Endothelial cell of umbilical vein (primary cell): Measurements from ENCODE around the gene COPS9. TPM values are rescaled to one million over a fixed set of nuclear protein-coding genes. Genes with fewer than 3 reads are reported as not detected.

Source experiments
- BruUV-seq: library from RNA; stranded (reverse); fragments of 400-500 nt; replicated peaks from 2 replicates; lab custom pipeline; 2021; lab: Mats Ljungman, UMichigan
- CTCF ChIA-PET: fragments of 300-600, 350-600 bp; sonication (Branson Sonifier 250); formaldehyde crosslinking; loops from one replicate; lab custom pipeline; 2021; ENCODE audit warnings: antibody characterized with exemption, inconsistent platforms; lab: Charles Lee
- POLR2A ChIA-PET: fragments of 300-600, 350-600 bp; sonication (Branson Sonifier 250); formaldehyde crosslinking; loops from one replicate; lab custom pipeline; 2021; ENCODE audit warnings: antibody characterized with exemption, inconsistent platforms; lab: Charles Lee
- DNase-seq: peaks from one replicate; pipeline ENCODE4 v3.0.0-alpha.2; 2011; ENCODE audit warnings: low read depth, low spot score
- FAIRE-seq: peaks from 2 replicates; lab custom pipeline; 2011; peaks lifted over from hg19 to GRCh38; lab: Jason Lieb, UNC
- H2AFZ ChIP-seq: 2 replicates; pipeline ENCODE4 v1.6.0; 2012; ENCODE audit warnings: low read depth, low read length, control low read depth, inconsistent platforms
- H3K27ac ChIP-seq: 2 replicates; pipeline ENCODE4 v1.5.1; 2011; ENCODE audit warnings: low read depth, mild to moderate bottlenecking, control low read depth, low read length, moderate library complexity; ENCODE audit not compliant: insufficient read depth
- H3K27me3 ChIP-seq, 2 experiments: 2 replicates each; pipeline versions ENCODE4 v1.6.0 to v1.6.1; 2011; ENCODE audit warnings: low read length in 2 of 2, mixed read lengths in 1 of 2; ENCODE audit not compliant: control insufficient read depth in 2 of 2, insufficient read depth in 2 of 2
- H3K36me3 ChIP-seq, 2 experiments: 2 replicates in 1 of 2; 3 replicates in 1 of 2; pipeline ENCODE4 v1.5.1; 2011; ENCODE audit warnings: low read length in 2 of 2, mild to moderate bottlenecking in 1 of 2, moderate library complexity in 1 of 2; ENCODE audit not compliant: control insufficient read depth in 2 of 2, insufficient read depth in 2 of 2; ENCODE audit errors: extremely low read depth in 1 of 2
- H3K4me1 ChIP-seq: 3 replicates; pipeline ENCODE4 v1.5.1; 2011; ENCODE audit warnings: mild to moderate bottlenecking, low read length; ENCODE audit not compliant: control insufficient read depth, insufficient read depth; ENCODE audit errors: extremely low read depth
- H3K4me2 ChIP-seq: 2 replicates; pipeline ENCODE4 v1.6.1; 2011; ENCODE audit warnings: low read length, control low read depth, mixed read lengths; ENCODE audit not compliant: insufficient read depth
- H3K4me3 ChIP-seq, 3 experiments: fragments of 200-600 bp in 1 of 3; sonication (generic), shearing (Covaris generic) in 1 of 3; replicated peaks in 1 of 3; 2 replicates each; pipeline ENCODE4 v1.5.1; 2011 to 2016; ENCODE audit warnings: control low read depth in 3 of 3, low read length in 3 of 3, mild to moderate bottlenecking in 2 of 3, inconsistent platforms in 1 of 3, low read depth in 1 of 3, moderate library complexity in 1 of 3; ENCODE audit not compliant: insufficient read depth in 1 of 3
- H3K79me2 ChIP-seq: 2 replicates; pipeline ENCODE4 v1.6.0; 2012; ENCODE audit warnings: low read length, inconsistent platforms; ENCODE audit not compliant: control insufficient read depth, insufficient read depth
- H3K9ac ChIP-seq: replicated peaks from 2 replicates; pipeline ENCODE3; 2011; ENCODE audit warnings: low read length, control low read depth; ENCODE audit not compliant: insufficient read depth; ENCODE audit errors: extremely low read depth
- H3K9me1 ChIP-seq: replicated peaks from 3 replicates; pipeline ENCODE4 v1.6.0; 2011; ENCODE audit warnings: mild to moderate bottlenecking, low read length; ENCODE audit not compliant: control insufficient read depth, insufficient read depth; ENCODE audit errors: extremely low read depth
- H3K9me3 ChIP-seq: replicated peaks from 2 replicates; pipeline ENCODE4 v1.5.1; 2012; ENCODE audit warnings: low read length, inconsistent platforms; ENCODE audit not compliant: control insufficient read depth, insufficient read depth
- H4K20me1 ChIP-seq: replicated peaks from 2 replicates; pipeline ENCODE3; 2011; ENCODE audit warnings: mild to moderate bottlenecking, low read length; ENCODE audit not compliant: control insufficient read depth, insufficient read depth; ENCODE audit errors: extremely low read depth
- CTCF ChIP-seq, 2 donors: IDR thresholded peaks; 1 replicate in 1 of 2; 2 replicates in 1 of 2; pipeline ENCODE4 v1.5.1; 2011; ENCODE audit warnings: low read length in 2 of 2, mild to moderate bottlenecking in 2 of 2, moderate library complexity in 2 of 2, control low read depth in 1 of 2, inconsistent platforms in 1 of 2, low read depth in 1 of 2; ENCODE audit not compliant: insufficient read depth in 1 of 2; ENCODE audit errors: extremely low read depth in 1 of 2
- FOS ChIP-seq: IDR thresholded peaks from 2 replicates; pipeline ENCODE4 v1.6.1; 2011; ENCODE audit warnings: mild to moderate bottlenecking, low read length, moderate library complexity, borderline replicate concordance; ENCODE audit not compliant: insufficient read depth
- MAX ChIP-seq: IDR thresholded peaks from 2 replicates; pipeline ENCODE4 v1.6.1; 2011; ENCODE audit not compliant: insufficient read depth, insufficient read length
- MYC ChIP-seq: IDR thresholded peaks from one replicate; pipeline ENCODE4 v1.6.1; 2011; ENCODE audit warnings: mild to moderate bottlenecking, low read depth, low read length
- POLR2A ChIP-seq: IDR thresholded peaks from 2 replicates; pipeline ENCODE4 v1.6.1; 2012; ENCODE audit warnings: low read depth, mild to moderate bottlenecking, control low read depth, low read length
- dilution Hi-C: fragments of 300-500 bp; cut with MboI; formaldehyde crosslinking; loops from one replicate; pipeline ENCODE4 v1.15.0; 2019; ENCODE audit warnings: low sequenced_read_pairs; ENCODE audit not compliant: extremely low pct_ligation_motif_present
- intact Hi-C: fragments of 100-400 bp; cut with micrococcal nuclease; formaldehyde crosslinking; loops from one replicate; pipeline ENCODE4 v1.10.0; 2022
- polyA plus RNA-seq, 4 experiments: library from polyadenylated mRNA; depleted of rRNA in 3 of 4; stranded (reverse) in 3 of 4; unstranded in 1 of 4; fragments of >200 nt; gene quantifications; 2 replicates each; pipeline versions ENCODE4 v1.2.1 to v1.2.3, GENCODE V29; 2011 to 2012; ENCODE audit warnings: missing spikeins in 1 of 4
- total RNA-seq: library from RNA; stranded (reverse); gene quantifications from 2 replicates; pipeline ENCODE4 v1.2.3, GENCODE V29; 2021

Gene COPS9
- total and polyA plus RNA-seq, 2 donors (not counting 3 experiments of a cell fraction or from before 2014, with no cell fraction given) = 196 to 361 TPM

GRCh38 chr2:240144649-240145261 lies 8.7 kb upstream of the COPS9 start:
- Histone ChIP-seq H4K20me1 (no peaks in the 10 kb centered on the region), H3K79me2 (no peaks in the 10 kb centered on the region), H3K27me3 (no peaks in the 10 kb centered on the region), H3K4me2 (no peak overlapping the region), H3K27ac (no peak overlapping the region), H3K4me1 (no peaks in the 10 kb centered on the region), H3K9me1 (no peaks in the 10 kb centered on the region), H3K9ac (no peak overlapping the region), H3K36me3 (no peaks in the 10 kb centered on the region), H3K9me3 (no peaks in the 10 kb centered on the region), H3K4me3 (no peak overlapping the region), H2AFZ (no peak overlapping the region)
- intact Hi-C loops (loop anchor here (5.0 to 10.0 kb wide), 2 partner anchors 210 to 1002 kb away; no protein-coding TSS in a partner anchor), dilution Hi-C loops (no loop called here)
- no peak for FAIRE-seq
- TF ChIP-seq MYC = no peak
- no peak for TF ChIP-seq FOS
- no peak for TF ChIP-seq MAX
- TF ChIP-seq POLR2A = no peak
- no peak for TF ChIP-seq CTCF (IDR thresholded peaks at IDR 0.05; ENCODE audit: extremely low read depth in 1 of 2, insufficient read depth in 1 of 2, low read depth in 1 of 2, low read length in 2 of 2)
- ChIA-PET CTCF (interaction anchor here (0.6 to 5.7 kb wide), 12 partner anchors 8 to 1631 kb away, joined by 3 to 199 read pairs (median 4); no protein-coding TSS in a partner anchor), POLR2A (interaction anchor here (0.9 kb wide), 1 partner anchor 83 kb away, joined by 3 read pairs; no protein-coding TSS in a partner anchor)
- no TSS peak for BruUV-seq
- no peak for DNase-seq
